ENCODE data around the gene PAX7. TPM values are rescaled to one million over a fixed set of nuclear protein-coding genes. Genes with fewer than 3 reads are reported as not detected.

The PAX7 gene
- total and polyA plus RNA-seq, 2 experiments from 2014 or later, result 0.03 TPM; not detected in 1

GRCh38 chr1:18722270-18722669, 91.6 kb downstream of the PAX7 start (continued):
- TF ChIP-seq EZH2 (IDR thresholded peaks at IDR 0.05; ENCODE audit: low read depth, unreplicated experiment), result no peak

- H3K79me2 ChIP-seq (replicated peaks; ENCODE audit: insufficient read depth), result no peaks in the 10 kb centered on the region
- TF ChIP-seq ZNF331 (CRISPR knock-in tag; IDR thresholded peaks at IDR 0.05; ENCODE audit: low read depth) (no peak), EZH2phosphoT487 (IDR thresholded peaks at IDR 0.05; ENCODE audit: unreplicated experiment) (no peak), STAT1 (IDR thresholded peaks at IDR 0.05; ENCODE audit: unreplicated experiment) (no peak), ZNF462 (CRISPR knock-in tag; IDR thresholded peaks at IDR 0.05) (no peak), REST (IDR thresholded peaks at IDR 0.05; ENCODE audit: unreplicated experiment) (no peak)
- no peak overlapping the region for H3K4me2 ChIP-seq
- no peak overlapping the region for H3K27ac ChIP-seq (ENCODE audit: low read depth)
- Mint-ChIP-seq H3K36me3 (ENCODE audit: low read depth) (no peaks in the 10 kb centered on the region; the same call in 2 of the 3 replicates), H3K27ac (no peak overlapping the region), H3K27me3 (ENCODE audit: insufficient read depth, low read depth, poor library complexity) (peaks cover 37% of the 10 kb centered on the region), H3K9me3 (no peaks in the 10 kb centered on the region), H3K4me1 (peaks cover 24% of the 10 kb centered on the region), H3K4me3 (no peak overlapping the region)
- H3K36me3 ChIP-seq (ENCODE audit: insufficient read depth), result no peaks in the 10 kb centered on the region
- no peak overlapping the region for H2AFZ ChIP-seq
- H4K20me1 ChIP-seq (replicated peaks; ENCODE audit: insufficient read depth), result no peaks in the 10 kb centered on the region
- ATAC-seq (no peak), DNase-seq (ENCODE audit: low spot score) (no peak)
- H3K4me1 ChIP-seq (ENCODE audit: insufficient read depth), result peaks cover 19% of the 10 kb centered on the region
- H3F3A ChIP-seq (replicated peaks; ENCODE audit: low read depth), result no peaks in the 10 kb centered on the region
- H3K27me3 ChIP-seq (ENCODE audit: insufficient read depth), result peaks cover 24% of the 10 kb centered on the region
- no peak overlapping the region for H3K4me3 ChIP-seq
- no peaks in the 10 kb centered on the region; the same call in 1 of the 2 replicates for H3K9me2 ChIP-seq (ENCODE audit: insufficient read depth)
Observed at GRCh38 chr1:18723206-18723605, 92.6 kb downstream of the PAX7 start.
